Adrenal gland (tissue), 5 donors: ENCODE results near the gene VWA2.

ENCODE experiments used
- POLR2A ChIP-seq, 2 donors: fragments of 450-650 bp; IDR thresholded peaks; one replicate each; pipeline ENCODE4 v1.6.1; 2017; ENCODE audit warnings: antibody characterized with exemption in 2 of 2, mild to moderate bottlenecking in 2 of 2, moderate library complexity in 1 of 2
- TF ChIP-seq, protein P1 (sequence below), 6 experiments: fragments of 450-650 bp in 4 of 6; fragments of 200-600 bp in 2 of 6; sonication (generic) in 1 of 6; IDR thresholded peaks; 1 replicate in 5 of 6; 2 replicates in 1 of 6; pipeline versions ENCODE4 v1.5.1 to v1.8.0; 2016 to 2021; ENCODE audit warnings: antibody characterized with exemption in 6 of 6, mild to moderate bottlenecking in 2 of 6, moderate library complexity in 1 of 6
- donor health status: DM: no; HTN: no; CAD: no.

DNA sequence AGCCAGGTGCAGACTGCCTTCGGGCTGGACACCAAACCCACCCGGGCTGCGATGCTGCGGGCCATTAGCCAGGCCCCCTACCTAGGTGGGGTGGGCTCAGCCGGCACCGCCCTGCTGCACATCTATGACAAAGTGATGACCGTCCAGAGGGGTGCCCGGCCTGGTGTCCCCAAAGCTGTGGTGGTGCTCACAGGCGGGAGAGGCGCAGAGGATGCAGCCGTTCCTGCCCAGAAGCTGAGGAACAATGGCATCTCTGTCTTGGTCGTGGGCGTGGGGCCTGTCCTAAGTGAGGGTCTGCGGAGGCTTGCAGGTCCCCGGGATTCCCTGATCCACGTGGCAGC lies 50.0 kb downstream of the VWA2 start:
- TF ChIP-seq, protein P1, sequence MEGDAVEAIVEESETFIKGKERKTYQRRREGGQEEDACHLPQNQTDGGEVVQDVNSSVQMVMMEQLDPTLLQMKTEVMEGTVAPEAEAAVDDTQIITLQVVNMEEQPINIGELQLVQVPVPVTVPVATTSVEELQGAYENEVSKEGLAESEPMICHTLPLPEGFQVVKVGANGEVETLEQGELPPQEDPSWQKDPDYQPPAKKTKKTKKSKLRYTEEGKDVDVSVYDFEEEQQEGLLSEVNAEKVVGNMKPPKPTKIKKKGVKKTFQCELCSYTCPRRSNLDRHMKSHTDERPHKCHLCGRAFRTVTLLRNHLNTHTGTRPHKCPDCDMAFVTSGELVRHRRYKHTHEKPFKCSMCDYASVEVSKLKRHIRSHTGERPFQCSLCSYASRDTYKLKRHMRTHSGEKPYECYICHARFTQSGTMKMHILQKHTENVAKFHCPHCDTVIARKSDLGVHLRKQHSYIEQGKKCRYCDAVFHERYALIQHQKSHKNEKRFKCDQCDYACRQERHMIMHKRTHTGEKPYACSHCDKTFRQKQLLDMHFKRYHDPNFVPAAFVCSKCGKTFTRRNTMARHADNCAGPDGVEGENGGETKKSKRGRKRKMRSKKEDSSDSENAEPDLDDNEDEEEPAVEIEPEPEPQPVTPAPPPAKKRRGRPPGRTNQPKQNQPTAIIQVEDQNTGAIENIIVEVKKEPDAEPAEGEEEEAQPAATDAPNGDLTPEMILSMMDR (IDR thresholded peaks at IDR 0.05) = no peak
- no peak for TF ChIP-seq POLR2A (IDR thresholded peaks at IDR 0.05)
